Ishikawa (cell line): ENCODE results near the gene MTARC1.

Source experiments
- CEBPB ChIP-seq: IDR thresholded peaks from 2 replicates; pipeline ENCODE4 v1.6.1; 2012
- CREB1 ChIP-seq: IDR thresholded peaks from 2 replicates; pipeline ENCODE4 v1.6.1; 2012; ENCODE audit warnings: low read depth
- EGR1 ChIP-seq: IDR thresholded peaks from 2 replicates; pipeline ENCODE4 v1.6.1; 2012
- EP300 ChIP-seq: IDR thresholded peaks from 2 replicates; pipeline ENCODE4 v1.6.1; 2012; ENCODE audit warnings: borderline replicate concordance
- FOXM1 ChIP-seq: IDR thresholded peaks from 2 replicates; pipeline ENCODE4 v1.6.1; 2012; ENCODE audit warnings: low read depth, borderline replicate concordance
- NFIC ChIP-seq: IDR thresholded peaks from 2 replicates; pipeline ENCODE4 v1.6.1; 2012
- RAD21 ChIP-seq: IDR thresholded peaks from 2 replicates; pipeline ENCODE4 v1.6.1; 2012; ENCODE audit warnings: low read depth
- TAF1 ChIP-seq: IDR thresholded peaks from 2 replicates; pipeline ENCODE4 v1.6.1; 2012; ENCODE audit warnings: low read depth, mild to moderate bottlenecking
- TCF12 ChIP-seq: IDR thresholded peaks from 2 replicates; pipeline ENCODE4 v1.6.1; 2012; ENCODE audit warnings: low read depth
- TEAD4 ChIP-seq: IDR thresholded peaks from 2 replicates; pipeline ENCODE4 v1.6.1; 2012
- YY1 ChIP-seq: IDR thresholded peaks from 2 replicates; pipeline ENCODE4 v1.6.1; 2012; ENCODE audit warnings: low read depth
- ZBTB7A ChIP-seq: IDR thresholded peaks from 2 replicates; pipeline ENCODE4 v1.6.1; 2012; ENCODE audit warnings: low read depth
- TF ChIP-seq, protein P1 (sequence below): IDR thresholded peaks from 2 replicates; pipeline ENCODE4 v1.6.1; 2012; ENCODE audit warnings: low read depth, mild to moderate bottlenecking
- TF ChIP-seq, protein P2 (sequence below): IDR thresholded peaks from 2 replicates; pipeline ENCODE4 v1.6.1; 2012
- TF ChIP-seq, protein P3 (sequence below): IDR thresholded peaks from 2 replicates; pipeline ENCODE4 v1.6.1; 2012

The MTARC1 gene

DNA sequence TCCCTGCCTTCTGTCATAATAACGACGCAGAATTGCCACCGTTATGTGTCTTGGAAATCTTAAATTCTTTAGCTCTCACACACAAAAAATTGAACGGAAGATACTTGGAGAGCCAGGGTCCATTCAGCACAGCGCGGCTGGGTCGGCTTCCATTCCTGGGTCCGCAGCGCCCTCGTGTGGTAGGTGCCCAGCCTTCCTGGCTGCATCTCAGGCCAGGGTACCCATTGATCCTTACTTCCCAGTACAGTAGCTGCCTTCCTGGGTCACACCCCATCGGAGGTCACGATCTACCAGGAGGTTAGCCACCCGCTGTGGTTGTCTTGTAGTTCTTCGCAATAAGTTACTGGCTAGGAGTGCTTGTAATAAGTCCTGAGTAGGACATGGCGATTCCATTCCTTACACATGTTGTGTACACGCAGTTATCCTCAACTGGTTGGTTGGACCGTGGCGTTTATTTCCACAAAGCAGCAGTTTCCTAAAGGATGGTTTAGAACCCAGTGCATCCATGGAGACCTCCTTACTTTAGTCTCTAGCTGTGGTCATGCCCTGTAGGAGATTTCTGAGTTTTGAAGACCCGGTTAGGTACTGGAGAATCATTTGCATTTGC is 9.9 kb upstream of the MTARC1 start:
- TF ChIP-seq YY1, result 0 out of 2 replicates have a peak, but pooled peaks have one; percentile 28
- TF ChIP-seq RAD21, result peak; percentile 91
- TF ChIP-seq, protein P1, sequence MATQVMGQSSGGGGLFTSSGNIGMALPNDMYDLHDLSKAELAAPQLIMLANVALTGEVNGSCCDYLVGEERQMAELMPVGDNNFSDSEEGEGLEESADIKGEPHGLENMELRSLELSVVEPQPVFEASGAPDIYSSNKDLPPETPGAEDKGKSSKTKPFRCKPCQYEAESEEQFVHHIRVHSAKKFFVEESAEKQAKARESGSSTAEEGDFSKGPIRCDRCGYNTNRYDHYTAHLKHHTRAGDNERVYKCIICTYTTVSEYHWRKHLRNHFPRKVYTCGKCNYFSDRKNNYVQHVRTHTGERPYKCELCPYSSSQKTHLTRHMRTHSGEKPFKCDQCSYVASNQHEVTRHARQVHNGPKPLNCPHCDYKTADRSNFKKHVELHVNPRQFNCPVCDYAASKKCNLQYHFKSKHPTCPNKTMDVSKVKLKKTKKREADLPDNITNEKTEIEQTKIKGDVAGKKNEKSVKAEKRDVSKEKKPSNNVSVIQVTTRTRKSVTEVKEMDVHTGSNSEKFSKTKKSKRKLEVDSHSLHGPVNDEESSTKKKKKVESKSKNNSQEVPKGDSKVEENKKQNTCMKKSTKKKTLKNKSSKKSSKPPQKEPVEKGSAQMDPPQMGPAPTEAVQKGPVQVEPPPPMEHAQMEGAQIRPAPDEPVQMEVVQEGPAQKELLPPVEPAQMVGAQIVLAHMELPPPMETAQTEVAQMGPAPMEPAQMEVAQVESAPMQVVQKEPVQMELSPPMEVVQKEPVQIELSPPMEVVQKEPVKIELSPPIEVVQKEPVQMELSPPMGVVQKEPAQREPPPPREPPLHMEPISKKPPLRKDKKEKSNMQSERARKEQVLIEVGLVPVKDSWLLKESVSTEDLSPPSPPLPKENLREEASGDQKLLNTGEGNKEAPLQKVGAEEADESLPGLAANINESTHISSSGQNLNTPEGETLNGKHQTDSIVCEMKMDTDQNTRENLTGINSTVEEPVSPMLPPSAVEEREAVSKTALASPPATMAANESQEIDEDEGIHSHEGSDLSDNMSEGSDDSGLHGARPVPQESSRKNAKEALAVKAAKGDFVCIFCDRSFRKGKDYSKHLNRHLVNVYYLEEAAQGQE, result no peak
- TF ChIP-seq FOXM1, result no peak

DNA sequence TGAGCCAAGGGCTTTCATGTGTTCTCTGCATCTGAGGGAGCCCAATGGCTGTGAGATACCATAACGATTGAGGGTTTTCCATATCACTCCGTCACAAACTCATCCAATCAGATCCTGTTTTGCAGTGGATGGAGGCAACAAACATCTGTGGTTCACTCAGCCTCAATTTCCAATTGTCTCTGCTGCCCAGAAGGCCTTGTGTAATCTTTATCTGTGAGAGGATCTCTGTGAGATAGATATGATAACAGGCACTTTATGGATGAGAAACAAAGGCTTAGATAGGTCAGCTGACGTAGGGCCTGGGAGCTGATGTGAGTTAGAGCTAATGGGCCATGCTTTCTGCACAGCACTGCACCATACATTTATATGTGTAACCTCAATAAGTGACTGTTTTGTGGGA is 3.3 kb upstream of the MTARC1 start:
- TF ChIP-seq ZBTB7A, result no peak
- no peak for TF ChIP-seq CREB1
- TF ChIP-seq, protein P1, result no peak
- TF ChIP-seq RAD21, result no peak
- no peak for TF ChIP-seq EGR1
- no peak for TF ChIP-seq NFIC
- TF ChIP-seq EP300, result no peak
- no peak for TF ChIP-seq TCF12
- no peak for TF ChIP-seq TEAD4
- TF ChIP-seq TAF1, result no peak
- TF ChIP-seq, protein P2, sequence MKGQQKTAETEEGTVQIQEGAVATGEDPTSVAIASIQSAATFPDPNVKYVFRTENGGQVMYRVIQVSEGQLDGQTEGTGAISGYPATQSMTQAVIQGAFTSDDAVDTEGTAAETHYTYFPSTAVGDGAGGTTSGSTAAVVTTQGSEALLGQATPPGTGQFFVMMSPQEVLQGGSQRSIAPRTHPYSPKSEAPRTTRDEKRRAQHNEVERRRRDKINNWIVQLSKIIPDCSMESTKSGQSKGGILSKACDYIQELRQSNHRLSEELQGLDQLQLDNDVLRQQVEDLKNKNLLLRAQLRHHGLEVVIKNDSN, result no peak
- no peak for TF ChIP-seq CEBPB
- no peak for TF ChIP-seq YY1
- TF ChIP-seq FOXM1, result no peak
- TF ChIP-seq, protein P3, sequence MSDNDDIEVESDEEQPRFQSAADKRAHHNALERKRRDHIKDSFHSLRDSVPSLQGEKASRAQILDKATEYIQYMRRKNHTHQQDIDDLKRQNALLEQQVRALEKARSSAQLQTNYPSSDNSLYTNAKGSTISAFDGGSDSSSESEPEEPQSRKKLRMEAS, result no peak

DNA sequence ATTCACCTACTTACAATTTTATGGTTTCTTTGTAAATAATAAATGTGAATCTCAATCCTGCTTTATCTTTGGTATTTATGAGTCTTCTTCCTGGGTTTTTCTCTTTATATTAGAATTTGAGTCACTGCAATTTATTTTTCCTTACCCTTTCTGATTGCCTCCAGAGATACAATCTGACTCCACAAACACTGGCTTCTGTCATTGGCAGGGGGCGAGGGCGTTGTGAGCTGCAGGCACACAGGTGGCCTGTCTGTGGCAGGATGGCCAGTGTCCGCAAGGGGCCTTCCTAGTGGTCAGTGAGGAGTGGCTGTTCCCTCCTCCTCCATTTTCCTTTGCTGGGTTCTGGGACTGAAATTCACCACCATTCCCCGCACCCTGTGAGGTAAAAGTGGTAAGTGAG is 2.0 kb upstream of the MTARC1 start:
- TF ChIP-seq RAD21 (no peak), YY1 (no peak), CREB1 (no peak)

DNA sequence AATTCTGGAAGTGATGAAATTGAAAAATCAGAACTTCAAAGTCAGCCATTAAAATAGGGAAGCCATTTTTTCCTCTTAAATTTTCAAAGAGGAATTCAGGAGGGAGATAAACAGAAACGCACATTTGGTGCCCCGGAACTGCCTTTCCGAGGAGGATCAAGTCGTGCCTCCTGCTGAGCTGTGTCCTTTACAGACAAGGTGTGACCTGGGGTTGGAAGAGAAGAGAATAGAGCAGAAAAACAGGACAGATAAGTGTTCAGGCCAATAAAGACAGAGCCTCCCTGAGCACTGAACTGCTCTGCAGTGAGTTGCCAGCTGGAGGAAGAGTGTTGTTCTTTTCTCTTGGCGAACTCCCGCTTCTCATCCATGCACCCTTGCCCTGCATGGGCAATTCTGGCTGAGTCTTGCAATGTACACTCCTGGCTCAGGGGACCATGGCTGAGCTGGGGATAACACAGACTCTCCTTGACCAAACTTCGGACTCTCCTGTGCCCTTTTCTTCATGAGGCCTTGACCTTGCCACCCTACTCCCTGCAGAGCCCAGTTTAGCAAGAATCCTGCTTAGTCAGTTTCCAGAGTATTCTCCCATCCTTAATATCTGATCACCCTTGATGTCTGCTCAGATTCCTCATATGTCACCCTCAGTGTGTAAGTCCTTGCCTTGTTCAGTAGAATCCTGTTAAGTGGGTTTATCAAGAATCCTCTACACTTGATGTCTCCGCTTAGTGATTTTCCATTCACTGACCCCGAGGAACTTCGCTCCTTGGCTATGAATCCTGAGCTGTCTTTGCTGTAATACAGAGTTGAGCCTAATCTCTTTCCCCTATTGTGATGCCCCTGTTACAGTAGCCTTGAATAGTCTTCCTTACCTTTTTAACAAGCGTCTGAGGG is 1.3 kb upstream of the MTARC1 start:
- TF ChIP-seq, protein P3, result no peak
- TF ChIP-seq, protein P1, result no peak
- TF ChIP-seq EGR1, result no peak
- no peak for TF ChIP-seq YY1
- no peak for TF ChIP-seq TEAD4
- no peak for TF ChIP-seq EP300
- TF ChIP-seq CEBPB, result no peak
- TF ChIP-seq TCF12, result no peak
- no peak for TF ChIP-seq RAD21
- TF ChIP-seq ZBTB7A, result no peak

DNA sequence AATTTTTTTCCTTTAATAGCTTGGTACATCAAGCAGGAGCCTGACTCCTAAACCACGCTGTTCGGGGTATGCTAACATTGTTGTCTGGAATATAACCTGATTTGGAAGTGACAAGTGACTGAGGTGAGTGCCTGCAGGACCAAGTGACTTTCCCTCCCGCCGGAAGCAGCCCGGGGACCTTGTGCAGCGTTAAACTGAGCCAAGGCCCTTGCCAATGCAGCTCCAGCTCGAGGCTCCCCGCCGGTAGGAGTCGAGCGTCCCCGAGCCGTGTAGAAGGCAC is 716 bp upstream of the MTARC1 start:
- no peak for TF ChIP-seq CEBPB
- TF ChIP-seq, protein P1, result no peak
- TF ChIP-seq EGR1, result no peak
- TF ChIP-seq EP300, result no peak
- no peak for TF ChIP-seq TAF1
- no peak for TF ChIP-seq FOXM1
- no peak for TF ChIP-seq TCF12
- no peak for TF ChIP-seq TEAD4
- TF ChIP-seq, protein P2, result no peak
- no peak for TF ChIP-seq YY1
- TF ChIP-seq ZBTB7A, result no peak
- TF ChIP-seq CREB1, result no peak
- TF ChIP-seq RAD21, result no peak
- TF ChIP-seq, protein P3, result no peak
- no peak for TF ChIP-seq NFIC
